ENCODE results near the gene KLHL29.

KLHL29 gene

DNA sequence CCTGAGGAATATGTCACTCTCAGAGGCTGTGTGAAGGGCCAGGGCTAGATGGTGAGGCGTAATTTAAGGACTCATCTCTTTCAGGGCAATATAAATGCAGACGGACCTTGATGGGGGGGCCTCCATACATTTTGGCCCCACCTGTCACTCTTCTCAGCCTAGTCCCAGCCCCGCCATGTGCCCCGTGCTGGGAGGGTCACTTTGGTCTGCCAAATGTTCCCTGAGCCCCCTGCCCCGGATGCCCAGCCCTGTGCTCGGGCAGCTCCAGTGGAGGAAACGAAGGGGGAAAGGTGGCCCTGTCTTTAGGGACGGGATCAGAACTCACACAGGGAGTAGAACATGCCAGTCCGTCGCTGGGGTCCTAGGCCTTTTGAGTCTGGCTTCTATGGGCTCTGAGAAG is 168.6 kb downstream of the KLHL29 start:
- TF ChIP-seq MYC (IDR thresholded peaks at IDR 0.05; ENCODE audit: low read depth, low read length), result no peak
- TF ChIP-seq, protein P1, sequence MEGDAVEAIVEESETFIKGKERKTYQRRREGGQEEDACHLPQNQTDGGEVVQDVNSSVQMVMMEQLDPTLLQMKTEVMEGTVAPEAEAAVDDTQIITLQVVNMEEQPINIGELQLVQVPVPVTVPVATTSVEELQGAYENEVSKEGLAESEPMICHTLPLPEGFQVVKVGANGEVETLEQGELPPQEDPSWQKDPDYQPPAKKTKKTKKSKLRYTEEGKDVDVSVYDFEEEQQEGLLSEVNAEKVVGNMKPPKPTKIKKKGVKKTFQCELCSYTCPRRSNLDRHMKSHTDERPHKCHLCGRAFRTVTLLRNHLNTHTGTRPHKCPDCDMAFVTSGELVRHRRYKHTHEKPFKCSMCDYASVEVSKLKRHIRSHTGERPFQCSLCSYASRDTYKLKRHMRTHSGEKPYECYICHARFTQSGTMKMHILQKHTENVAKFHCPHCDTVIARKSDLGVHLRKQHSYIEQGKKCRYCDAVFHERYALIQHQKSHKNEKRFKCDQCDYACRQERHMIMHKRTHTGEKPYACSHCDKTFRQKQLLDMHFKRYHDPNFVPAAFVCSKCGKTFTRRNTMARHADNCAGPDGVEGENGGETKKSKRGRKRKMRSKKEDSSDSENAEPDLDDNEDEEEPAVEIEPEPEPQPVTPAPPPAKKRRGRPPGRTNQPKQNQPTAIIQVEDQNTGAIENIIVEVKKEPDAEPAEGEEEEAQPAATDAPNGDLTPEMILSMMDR (IDR thresholded peaks at IDR 0.05; ENCODE audit: low read depth, low read length), result no peak
- no peak for TF ChIP-seq POLR2A (IDR thresholded peaks at IDR 0.05; ENCODE audit: extremely low read depth, insufficient read length)
- TF ChIP-seq, protein P2, sequence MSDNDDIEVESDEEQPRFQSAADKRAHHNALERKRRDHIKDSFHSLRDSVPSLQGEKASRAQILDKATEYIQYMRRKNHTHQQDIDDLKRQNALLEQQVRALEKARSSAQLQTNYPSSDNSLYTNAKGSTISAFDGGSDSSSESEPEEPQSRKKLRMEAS (IDR thresholded peaks at IDR 0.05; ENCODE audit: low read depth, low read length), result no peak
- no peak for DNase-seq (ENCODE audit: low read depth)
- H3K4me3 ChIP-seq (ENCODE audit: low read depth, low read length), result no peak overlapping the region

DNA sequence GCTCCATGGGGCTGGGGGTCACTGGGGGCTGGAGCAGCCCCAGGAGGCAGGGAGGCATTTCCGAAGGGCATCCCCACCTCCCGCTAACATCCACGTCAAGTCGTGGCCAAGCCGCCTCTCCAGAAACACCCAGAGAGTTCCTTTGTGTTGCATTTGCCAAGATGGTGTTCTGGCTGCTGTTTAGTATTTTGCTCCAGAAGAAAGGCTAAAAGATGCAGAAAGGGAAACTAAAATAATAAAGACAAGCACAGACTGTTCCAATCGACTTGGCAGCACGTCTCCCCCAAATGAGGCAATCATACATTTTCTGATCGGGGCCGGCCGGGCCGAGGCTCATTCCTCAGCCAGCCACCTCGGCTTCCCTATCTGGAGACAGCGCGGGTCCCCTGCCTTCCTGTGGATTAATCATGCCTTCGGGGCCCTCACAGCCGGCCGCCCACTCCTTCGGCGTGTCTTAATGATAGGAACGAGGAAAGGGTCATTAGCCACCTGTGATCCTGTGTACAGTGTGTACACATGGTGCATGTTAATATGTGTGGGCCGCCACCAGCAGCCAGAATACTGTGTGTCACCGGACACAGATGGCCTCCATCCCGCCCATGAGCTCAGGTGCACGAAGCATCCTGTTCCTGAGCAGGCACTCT is 169.2 kb downstream of the KLHL29 start:
- DNase-seq (ENCODE audit: low read depth), result no peak
- TF ChIP-seq, protein P1 (IDR thresholded peaks at IDR 0.05; ENCODE audit: low read depth, low read length), result no peak
- TF ChIP-seq, protein P2 (IDR thresholded peaks at IDR 0.05; ENCODE audit: low read depth, low read length), result no peak
- TF ChIP-seq POLR2A (IDR thresholded peaks at IDR 0.05; ENCODE audit: extremely low read depth, insufficient read length) (no peak), MYC (IDR thresholded peaks at IDR 0.05; ENCODE audit: low read depth, low read length) (no peak)

DNA sequence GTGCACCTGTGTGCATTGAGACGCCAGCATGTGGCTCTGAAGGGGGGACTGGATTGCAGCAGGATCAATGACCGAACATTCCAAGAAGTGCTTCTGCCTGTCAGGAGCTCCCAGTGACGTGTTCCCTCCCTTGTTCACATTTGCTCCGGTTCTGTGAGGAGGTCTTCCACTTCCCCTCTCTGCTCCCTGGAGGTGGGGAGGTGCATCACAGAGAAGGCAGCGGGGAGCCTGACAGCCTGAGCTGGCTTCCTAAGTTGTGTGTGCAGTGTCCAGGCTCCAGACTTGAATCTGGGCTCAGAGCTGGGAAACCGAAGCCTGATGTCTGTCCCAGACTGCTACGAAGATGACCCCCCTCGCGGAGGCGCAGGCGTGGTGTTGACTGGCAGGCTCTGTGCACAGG is 171.0 kb downstream of the KLHL29 start:
- no peak overlapping the region for H3K4me3 ChIP-seq (ENCODE audit: low read depth, low read length)
- TF ChIP-seq, protein P1 (IDR thresholded peaks at IDR 0.05; ENCODE audit: low read depth, low read length), result no peak
- TF ChIP-seq POLR2A (IDR thresholded peaks at IDR 0.05; ENCODE audit: extremely low read depth, insufficient read length), result no peak
- TF ChIP-seq, protein P2 (IDR thresholded peaks at IDR 0.05; ENCODE audit: low read depth, low read length), result no peak
- TF ChIP-seq MYC (IDR thresholded peaks at IDR 0.05; ENCODE audit: low read depth, low read length), result no peak
- DNase-seq (ENCODE audit: low read depth), result no peak

More for the DNA sequence above, 169.2 kb downstream of the KLHL29 start:
- no peak overlapping the region for H3K4me3 ChIP-seq (ENCODE audit: low read depth, low read length)

DNA sequence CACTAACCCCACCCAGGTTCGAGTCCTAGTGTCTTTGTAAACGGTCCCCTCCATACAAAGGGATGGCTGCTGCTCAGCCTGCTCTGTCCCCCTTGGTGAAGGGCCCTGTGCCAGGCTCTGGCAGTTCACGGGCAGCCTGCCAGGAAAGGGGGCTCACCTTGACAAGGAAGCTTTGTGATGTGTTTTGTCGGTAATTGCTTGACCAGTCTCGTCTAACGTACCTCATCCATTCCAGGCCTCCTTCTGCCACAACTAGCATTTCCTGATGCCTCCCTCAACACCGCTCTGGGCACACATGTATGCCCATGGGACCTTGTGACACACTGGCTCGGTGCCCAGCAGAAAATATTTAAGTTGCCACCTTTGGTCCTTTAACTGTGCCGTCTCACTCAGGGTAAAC is 171.9 kb downstream of the KLHL29 start:
- no peak overlapping the region for H3K4me3 ChIP-seq (ENCODE audit: low read depth, low read length)
- TF ChIP-seq, protein P2 (IDR thresholded peaks at IDR 0.05; ENCODE audit: low read depth, low read length), result no peak
- TF ChIP-seq POLR2A (IDR thresholded peaks at IDR 0.05; ENCODE audit: extremely low read depth, insufficient read length) (no peak), MYC (IDR thresholded peaks at IDR 0.05; ENCODE audit: low read depth, low read length) (no peak)
- TF ChIP-seq, protein P1 (IDR thresholded peaks at IDR 0.05; ENCODE audit: low read depth, low read length), result no peak
- DNase-seq (ENCODE audit: low read depth), result no peak

DNA sequence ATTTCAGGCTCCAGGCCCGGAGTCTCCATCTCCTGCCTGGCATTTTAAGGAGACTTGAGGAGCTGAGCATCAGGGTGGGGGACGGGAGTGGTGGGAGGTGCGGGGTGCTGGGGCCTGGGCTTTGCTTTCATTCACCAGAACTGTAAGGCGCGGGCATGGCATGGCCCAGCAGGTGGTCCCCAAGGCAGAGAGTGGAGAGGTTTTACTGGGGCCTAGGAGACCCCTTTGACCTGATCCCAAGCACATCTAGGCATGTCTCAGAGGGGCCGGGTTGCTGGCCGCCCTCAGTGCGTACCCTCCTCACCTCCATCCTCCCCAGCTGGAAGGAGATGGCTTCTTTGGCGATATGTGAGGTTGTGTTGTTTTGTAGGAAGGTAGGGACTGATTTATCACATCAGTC is 172.5 kb downstream of the KLHL29 start:
- TF ChIP-seq, protein P1 (IDR thresholded peaks at IDR 0.05; ENCODE audit: low read depth, low read length), result no peak
- no peak for TF ChIP-seq POLR2A (IDR thresholded peaks at IDR 0.05; ENCODE audit: extremely low read depth, insufficient read length)
- no peak for TF ChIP-seq MYC (IDR thresholded peaks at IDR 0.05; ENCODE audit: low read depth, low read length)
- TF ChIP-seq, protein P2 (IDR thresholded peaks at IDR 0.05; ENCODE audit: low read depth, low read length), result no peak
- no peak for DNase-seq (ENCODE audit: low read depth)
- no peak overlapping the region for H3K4me3 ChIP-seq (ENCODE audit: low read depth, low read length)

All from NB4 (cell line).